Measurements from ENCODE around the gene PER1. TPM values are rescaled to one million over a fixed set of nuclear protein-coding genes. Genes with fewer than 3 reads are reported as not detected.

PER1 gene
- total RNA-seq, 4 donors from 2014 or later = 67.1 to 188 (median 136) TPM

- H3K36me3 ChIP-seq = peaks cover 0 to 17% of the 10 kb centered on the region in 2 donors
- no peak for TF ChIP-seq POLR2A (IDR thresholded peaks at IDR 0.05)
- TF ChIP-seq, protein P1, sequence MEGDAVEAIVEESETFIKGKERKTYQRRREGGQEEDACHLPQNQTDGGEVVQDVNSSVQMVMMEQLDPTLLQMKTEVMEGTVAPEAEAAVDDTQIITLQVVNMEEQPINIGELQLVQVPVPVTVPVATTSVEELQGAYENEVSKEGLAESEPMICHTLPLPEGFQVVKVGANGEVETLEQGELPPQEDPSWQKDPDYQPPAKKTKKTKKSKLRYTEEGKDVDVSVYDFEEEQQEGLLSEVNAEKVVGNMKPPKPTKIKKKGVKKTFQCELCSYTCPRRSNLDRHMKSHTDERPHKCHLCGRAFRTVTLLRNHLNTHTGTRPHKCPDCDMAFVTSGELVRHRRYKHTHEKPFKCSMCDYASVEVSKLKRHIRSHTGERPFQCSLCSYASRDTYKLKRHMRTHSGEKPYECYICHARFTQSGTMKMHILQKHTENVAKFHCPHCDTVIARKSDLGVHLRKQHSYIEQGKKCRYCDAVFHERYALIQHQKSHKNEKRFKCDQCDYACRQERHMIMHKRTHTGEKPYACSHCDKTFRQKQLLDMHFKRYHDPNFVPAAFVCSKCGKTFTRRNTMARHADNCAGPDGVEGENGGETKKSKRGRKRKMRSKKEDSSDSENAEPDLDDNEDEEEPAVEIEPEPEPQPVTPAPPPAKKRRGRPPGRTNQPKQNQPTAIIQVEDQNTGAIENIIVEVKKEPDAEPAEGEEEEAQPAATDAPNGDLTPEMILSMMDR (IDR thresholded peaks at IDR 0.05) = no peak
- TF ChIP-seq EP300 (IDR thresholded peaks at IDR 0.05) = no peak
- no peak for TF ChIP-seq POLR2AphosphoS5 (IDR thresholded peaks at IDR 0.05)
- H3K4me1 ChIP-seq = peaks cover 9 to 47% (median 29%) of the 10 kb centered on the region in 3 donors
- H3K27me3 ChIP-seq = no peaks in the 10 kb centered on the region
- WGBS, 2 donors (ENCODE audit: low coverage in 1 of 2) = 63% methylated on average over 6 of the region's 6 CpGs; no CpG with 5 or more reads in 1 of the 2 donors
- H3K4me3 ChIP-seq = no peak overlapping the region
- no peak for ATAC-seq
- H3K27ac ChIP-seq = peak overlapping the region; percentile 96 to 100 (median 98)
- H3K9me3 ChIP-seq = no peaks in the 10 kb centered on the region
Observed at GRCh38 chr17:8164815-8165131, 12.6 kb upstream of the PER1 start.

DNA sequence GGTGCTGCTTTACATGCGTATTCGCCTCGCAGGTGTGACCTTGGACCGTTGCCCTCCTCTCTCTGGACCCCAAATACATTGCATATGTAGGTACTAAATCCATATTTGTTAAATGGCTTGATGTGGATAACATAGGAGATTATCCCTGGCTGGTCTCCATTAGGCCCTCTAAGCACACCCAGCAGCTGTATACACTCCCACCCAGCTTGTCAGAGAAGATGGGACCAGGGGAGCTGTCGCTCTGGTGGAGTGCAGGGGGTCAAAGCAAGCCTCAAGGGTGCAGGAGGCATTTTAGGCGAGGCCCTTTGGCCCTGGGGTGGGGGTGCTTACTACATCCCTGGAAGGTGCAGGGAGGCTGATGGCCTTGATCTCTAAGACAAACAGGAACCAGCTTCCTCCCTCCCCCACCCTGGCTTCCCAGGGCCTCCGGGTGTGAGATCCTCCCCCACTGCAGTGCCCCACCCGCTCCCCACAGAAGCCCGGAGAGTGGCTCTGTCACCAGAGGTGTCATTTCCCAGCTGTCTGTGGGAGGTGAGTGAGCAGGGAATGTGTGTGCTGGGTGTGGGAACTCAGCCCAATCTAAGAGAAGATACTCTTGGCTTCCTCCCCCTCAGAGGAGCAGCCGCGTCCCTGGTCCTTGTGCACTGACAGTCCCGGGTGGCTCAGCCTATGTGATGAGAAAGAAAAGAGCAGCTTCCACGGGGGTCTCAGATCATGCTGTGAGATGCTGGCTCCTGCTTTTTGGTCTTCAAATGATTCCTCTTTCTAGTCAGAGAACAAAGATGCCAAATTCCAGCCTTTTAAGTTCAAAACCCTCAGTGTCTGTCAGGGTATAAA lies 12.0 kb upstream of the PER1 start:
- Histone ChIP-seq H3K27ac (peak overlapping the region; percentile 96 to 100 (median 98)), H3K9me3 (no peaks in the 10 kb centered on the region), H3K4me3 (no peak overlapping the region), H3K36me3 (peaks cover 0 to 23% of the 10 kb centered on the region in 2 donors), H3K4me1 (peaks cover 9 to 53% (median 31%) of the 10 kb centered on the region in 3 donors), H3K27me3 (no peaks in the 10 kb centered on the region)
- peak; percentile 62 for ATAC-seq
- 19 to 28% methylated on average over 5 to 6 of the region's 13 CpGs for WGBS, 2 donors (ENCODE audit: low coverage in 1 of 2)
- peak; percentile 51 for TF ChIP-seq POLR2AphosphoS5 (IDR thresholded peaks at IDR 0.05)
- no peak for TF ChIP-seq EP300 (IDR thresholded peaks at IDR 0.05)

- Histone ChIP-seq H3K4me1 (peaks cover 9 to 62% (median 37%) of the 10 kb centered on the region in 3 donors), H3K9me3 (no peaks in the 10 kb centered on the region), H3K27ac (peak overlapping the region; percentile 96 to 100 (median 98)), H3K27me3 (no peaks in the 10 kb centered on the region), H3K4me3 (peak overlapping the region; percentile 69 to 87), H3K36me3 (peaks cover 0 to 25% of the 10 kb centered on the region in 2 donors)
- TF ChIP-seq, protein P1 (IDR thresholded peaks at IDR 0.05) = no peak
- TF ChIP-seq POLR2AphosphoS5 (IDR thresholded peaks at IDR 0.05) (no peak), EP300 (IDR thresholded peaks at IDR 0.05) (no peak), POLR2A (IDR thresholded peaks at IDR 0.05) (no peak)
- 0% methylated on average over 3 to 9 of the region's 55 CpGs for WGBS, 2 donors (ENCODE audit: low coverage in 1 of 2)
- ATAC-seq = peak; percentile 46
Observed at GRCh38 chr17:8162997-8163977, 11.1 kb upstream of the PER1 start.

- Histone ChIP-seq H3K27me3 (no peaks in the 10 kb centered on the region), H3K4me3 (peak within 1 kb of the TSS; percentile 69 to 87), H3K9me3 (no peaks in the 10 kb centered on the region), H3K36me3 (peaks cover 0 to 25% of the 10 kb centered on the region in 2 donors), H3K27ac (peak within 1 kb of the TSS; percentile 96 to 100 (median 98)), H3K4me1 (peaks cover 9 to 71% (median 40%) of the 10 kb centered on the region in 3 donors)
- peak; percentile 83 for ATAC-seq
- peak; percentile 89 for TF ChIP-seq POLR2A (IDR thresholded peaks at IDR 0.05)
- TF ChIP-seq EP300 (IDR thresholded peaks at IDR 0.05) = no peak
- TF ChIP-seq, protein P1 (IDR thresholded peaks at IDR 0.05) = peak in 3 of 4 experiments; percentile 6 to 8 (median 8)
- peak; percentile 86 for TF ChIP-seq POLR2AphosphoS5 (IDR thresholded peaks at IDR 0.05)
- no CpG with 5 or more reads among the region's 75 CpGs for WGBS, 2 donors (ENCODE audit: low coverage in 1 of 2)
Observed at GRCh38 chr17:8162233-8162996, 10.2 kb upstream of the PER1 start, which contains the start of gene VAMP2. Gene VAMP2 (minus strand): TSS chr17:8162948. CDS start chr17:8162879, 69 bp downstream.

Measured in gastroesophageal sphincter (tissue), 4 donors.